MM.1S (cell line): ENCODE data around the gene TBC1D7.
A peak's percentile ranks its signal among the peaks of the same experiment; 100 is the strongest.

Experiments used
- DNase-seq: peaks from one replicate; pipeline ENCODE4 v3.0.0-alpha.2; 2015
- H2AFZ ChIP-seq: fragments of 300-600 bp; sonication (generic); 2 replicates; pipeline ENCODE4 v1.6.0; 2016; ENCODE audit warnings: antibody characterized with exemption, low read length
- H3F3A ChIP-seq: fragments of 300-600 bp; sonication (generic); 2 replicates; pipeline ENCODE4 v1.6.1; 2016; ENCODE audit warnings: mild to moderate bottlenecking, antibody characterized with exemption, low read length, moderate library complexity, mixed read lengths; ENCODE audit not compliant: insufficient read depth
- H3K27ac ChIP-seq: fragments of 300-600 bp; sonication (generic); 2 replicates; pipeline ENCODE4 v1.5.1; 2016; ENCODE audit warnings: mild to moderate bottlenecking, low read length
- H3K27me3 ChIP-seq: fragments of 300-600 bp; sonication (generic); replicated peaks from 2 replicates; pipeline ENCODE4 v1.6.0; 2016; ENCODE audit warnings: low read length; ENCODE audit not compliant: insufficient read depth
- H3K36me3 ChIP-seq: fragments of 300-600 bp; sonication (generic); replicated peaks from 2 replicates; pipeline ENCODE4 v1.6.1; 2016; ENCODE audit warnings: mild to moderate bottlenecking, low read length, mixed read lengths; ENCODE audit not compliant: insufficient read depth
- H3K4me1 ChIP-seq: fragments of 300-600 bp; sonication (generic); 2 replicates; pipeline ENCODE4 v1.6.1; 2016; ENCODE audit warnings: low read length, mixed read lengths
- H3K4me2 ChIP-seq: fragments of 300-600 bp; sonication (generic); 2 replicates; pipeline ENCODE4 v1.6.0; 2016; ENCODE audit warnings: low read depth, low read length
- H3K4me3 ChIP-seq: fragments of 300-600 bp; sonication (generic); 2 replicates; pipeline ENCODE4 v1.5.1; 2016; ENCODE audit warnings: low read length, mixed read lengths
- H3K79me2 ChIP-seq: fragments of 300-600 bp; sonication (generic); 2 replicates; pipeline ENCODE4 v1.6.1; 2016; ENCODE audit warnings: mixed run types, low read length, mixed read lengths
- H3K9ac ChIP-seq: fragments of 300-600 bp; sonication (generic); 2 replicates; pipeline ENCODE4 v1.6.1; 2016; ENCODE audit warnings: low read length, mixed read lengths
- H3K9me2 ChIP-seq: fragments of 300-600 bp; sonication (generic); replicated peaks from 2 replicates; pipeline ENCODE4 v1.6.1; 2016; ENCODE audit warnings: mild to moderate bottlenecking, low read length, mixed read lengths; ENCODE audit not compliant: insufficient read depth
- H3K9me3 ChIP-seq: fragments of 300-600 bp; sonication (generic); replicated peaks from 2 replicates; pipeline ENCODE4 v1.6.1; 2016; ENCODE audit warnings: mild to moderate bottlenecking, low read length, mixed read lengths; ENCODE audit not compliant: insufficient read depth
- H4K20me1 ChIP-seq: fragments of 300-600 bp; sonication (generic); 2 replicates; pipeline ENCODE4 v1.6.1; 2016; ENCODE audit warnings: mild to moderate bottlenecking, low read length, moderate library complexity, mixed read lengths; ENCODE audit not compliant: insufficient read depth
- EZH2 ChIP-seq: fragments of 300-600 bp; sonication (generic); optimal IDR thresholded peaks from 2 replicates; pipeline ENCODE3; 2017; ENCODE audit warnings: low read depth, mild to moderate bottlenecking, antibody characterized with exemption, low read length, mixed read lengths
- EZH2phosphoT487 ChIP-seq: fragments of 300-600 bp; sonication (generic); IDR thresholded peaks from 2 replicates; pipeline ENCODE4 v1.6.1; 2018; ENCODE audit warnings: antibody characterized with exemption, low read length
- TF ChIP-seq, protein P1 (sequence below): fragments of 300-600 bp; sonication (generic); IDR thresholded peaks from 2 replicates; pipeline ENCODE4 v1.5.1; 2016; ENCODE audit warnings: antibody characterized with exemption, low read length, mixed read lengths

The TBC1D7 gene

DNA sequence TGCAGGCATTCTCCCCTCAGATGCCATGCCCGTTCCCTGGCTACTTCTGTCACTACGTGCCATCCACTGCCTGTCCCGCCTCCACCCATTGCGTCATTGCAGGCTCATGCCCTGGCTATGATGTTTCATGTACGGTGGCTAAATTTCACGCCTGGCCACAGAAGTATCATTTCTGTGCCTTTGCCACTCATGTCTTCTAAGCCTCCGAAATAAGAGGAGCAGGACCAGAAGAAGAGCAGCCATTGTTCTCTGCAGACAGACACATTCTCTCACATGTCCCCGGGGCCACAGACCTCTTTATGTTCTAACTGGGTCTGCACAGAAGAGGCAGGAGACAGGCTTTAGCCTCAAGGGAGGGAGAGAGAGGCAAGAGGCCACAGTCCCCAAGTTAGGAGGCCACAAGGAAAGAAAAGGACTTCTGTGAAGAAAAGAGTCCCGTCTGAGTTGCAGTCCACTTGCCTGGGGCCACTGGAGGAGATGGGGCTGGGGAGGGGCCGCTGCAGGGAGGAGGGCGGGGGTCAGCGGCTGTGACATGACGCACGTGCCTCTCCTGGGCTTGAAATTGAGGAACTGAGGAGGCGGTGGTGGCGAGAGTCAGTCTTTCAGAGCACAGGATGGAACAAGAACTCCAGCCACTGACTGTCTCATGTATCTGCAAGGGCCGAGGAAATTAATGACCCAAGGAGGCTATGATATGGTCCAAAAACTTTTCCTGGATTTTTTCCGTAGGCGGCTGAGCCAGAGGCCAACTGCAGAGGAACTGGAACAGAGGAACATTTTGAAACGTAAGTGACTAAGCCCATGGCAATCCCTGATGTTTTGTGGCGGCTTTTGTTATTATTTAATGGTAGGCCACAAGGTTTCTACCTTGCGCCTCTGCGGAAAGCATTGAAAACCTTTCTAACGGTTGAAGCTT, 55.9 kb downstream of the TBC1D7 start:
- Histone ChIP-seq H2AFZ (peak overlapping the region; percentile 70), H4K20me1 (no peaks in the 10 kb centered on the region), H3K27ac (peak overlapping the region; percentile 86), H3K9ac (peak overlapping the region; percentile 66), H3K4me2 (peak overlapping the region; percentile 65), H3K79me2 (peaks cover 48% of the 10 kb centered on the region), H3K4me1 (peaks cover 25% of the 10 kb centered on the region), H3K9me2 (no peaks in the 10 kb centered on the region), H3K36me3 (no peaks in the 10 kb centered on the region), H3F3A (peaks cover 19% of the 10 kb centered on the region), H3K9me3 (no peaks in the 10 kb centered on the region), H3K4me3 (peak overlapping the region; percentile 67), H3K27me3 (no peaks in the 10 kb centered on the region)
- TF ChIP-seq EZH2phosphoT487 (no peak), EZH2 (no peak)
- TF ChIP-seq, protein P1, sequence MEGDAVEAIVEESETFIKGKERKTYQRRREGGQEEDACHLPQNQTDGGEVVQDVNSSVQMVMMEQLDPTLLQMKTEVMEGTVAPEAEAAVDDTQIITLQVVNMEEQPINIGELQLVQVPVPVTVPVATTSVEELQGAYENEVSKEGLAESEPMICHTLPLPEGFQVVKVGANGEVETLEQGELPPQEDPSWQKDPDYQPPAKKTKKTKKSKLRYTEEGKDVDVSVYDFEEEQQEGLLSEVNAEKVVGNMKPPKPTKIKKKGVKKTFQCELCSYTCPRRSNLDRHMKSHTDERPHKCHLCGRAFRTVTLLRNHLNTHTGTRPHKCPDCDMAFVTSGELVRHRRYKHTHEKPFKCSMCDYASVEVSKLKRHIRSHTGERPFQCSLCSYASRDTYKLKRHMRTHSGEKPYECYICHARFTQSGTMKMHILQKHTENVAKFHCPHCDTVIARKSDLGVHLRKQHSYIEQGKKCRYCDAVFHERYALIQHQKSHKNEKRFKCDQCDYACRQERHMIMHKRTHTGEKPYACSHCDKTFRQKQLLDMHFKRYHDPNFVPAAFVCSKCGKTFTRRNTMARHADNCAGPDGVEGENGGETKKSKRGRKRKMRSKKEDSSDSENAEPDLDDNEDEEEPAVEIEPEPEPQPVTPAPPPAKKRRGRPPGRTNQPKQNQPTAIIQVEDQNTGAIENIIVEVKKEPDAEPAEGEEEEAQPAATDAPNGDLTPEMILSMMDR: no peak
- DNase-seq: peak; percentile 30

- Histone ChIP-seq H3K9ac (no peak overlapping the region), H3K9me3 (no peaks in the 10 kb centered on the region), H2AFZ (no peak overlapping the region), H3K36me3 (no peaks in the 10 kb centered on the region), H3K27me3 (no peaks in the 10 kb centered on the region), H3F3A (peaks cover 9% of the 10 kb centered on the region), H4K20me1 (no peaks in the 10 kb centered on the region), H3K4me2 (no peak overlapping the region), H3K4me1 (peaks cover 7% of the 10 kb centered on the region), H3K4me3 (no peak overlapping the region), H3K79me2 (peaks cover 18% of the 10 kb centered on the region), H3K27ac (no peak overlapping the region), H3K9me2 (no peaks in the 10 kb centered on the region)
- no peak for DNase-seq
- no peak for TF ChIP-seq EZH2
- TF ChIP-seq, protein P1: no peak
- TF ChIP-seq EZH2phosphoT487: no peak
Measured at GRCh38 chr6:13268913-13269518, 59.3 kb downstream of the TBC1D7 start.

- no peak for DNase-seq
- Histone ChIP-seq H4K20me1 (no peaks in the 10 kb centered on the region), H3K27ac (no peak overlapping the region)
Measured at GRCh38 chr6:13267142-13267651, 61.1 kb downstream of the TBC1D7 start.

More at GRCh38 chr6:13267142-13267651, 61.1 kb downstream of the TBC1D7 start:
- Histone ChIP-seq H3K4me3 (no peak overlapping the region), H2AFZ (no peak overlapping the region), H3K4me2 (no peak overlapping the region), H3K79me2 (peaks cover 4% of the 10 kb centered on the region; the same call in 1 of the 2 replicates), H3K9ac (no peak overlapping the region), H3K9me3 (no peaks in the 10 kb centered on the region), H3K9me2 (no peaks in the 10 kb centered on the region), H3K27me3 (no peaks in the 10 kb centered on the region), H3F3A (peaks cover 12% of the 10 kb centered on the region), H3K4me1 (peaks cover 22% of the 10 kb centered on the region), H3K36me3 (no peaks in the 10 kb centered on the region)
- TF ChIP-seq EZH2phosphoT487 (no peak), EZH2 (no peak)
- TF ChIP-seq, protein P1: no peak
